Left ventricle myocardium inferior (tissue), 1 donor: Measurements from ENCODE around the gene GALNT11. TPM values are rescaled to one million over a fixed set of nuclear protein-coding genes. Genes with fewer than 3 reads are reported as not detected.

ENCODE experiments used
- DNase-seq: peaks from one replicate; pipeline ENCODE4 v3.0.0-alpha.2; 2020
- H3K27ac ChIP-seq: fragments of 200-600 bp; replicated peaks from 2 replicates; pipeline ENCODE4 v1.8.0; 2021
- H3K27me3 ChIP-seq: fragments of 200-600 bp; 2 replicates; pipeline ENCODE4 v1.8.0; 2021; ENCODE audit warnings: low read depth
- H3K36me3 ChIP-seq: fragments of 200-600 bp; 2 replicates; pipeline ENCODE4 v1.8.0; 2021
- H3K4me1 ChIP-seq: fragments of 200-600 bp; 2 replicates; pipeline ENCODE4 v1.8.0; 2021
- H3K4me3 ChIP-seq: fragments of 200-600 bp; 2 replicates; pipeline ENCODE4 v1.8.0; 2021; ENCODE audit warnings: mild to moderate bottlenecking, moderate library complexity
- H3K9me3 ChIP-seq: fragments of 200-600 bp; replicated peaks from 2 replicates; pipeline ENCODE4 v1.8.0; 2021
- intact Hi-C: fragments of 100-400 bp; cut with micrococcal nuclease; formaldehyde crosslinking; loops from one replicate; pipeline ENCODE4 v1.11.0; 2022
- total RNA-seq: library from RNA; stranded (reverse); fragmentation: NEBNext Ultra II Directional; extraction: Animal tissue kit (Norgen Biotek cat#: 25700); gene quantifications from one replicate; pipeline ENCODE4 v1.2.1, GENCODE V29; 2021
- TF ChIP-seq, protein P1 (sequence below): fragments of 200-600 bp; IDR thresholded peaks from 2 replicates; pipeline ENCODE4 v1.8.0; 2021; ENCODE audit warnings: antibody characterized with exemption, mild to moderate bottlenecking, borderline replicate concordance
- donor health status: DM: no; HTN: yes; CAD: no; lungs with severe emphysema.

GALNT11 gene
- total RNA-seq, 1 donor from 2014 or later, result 18.6 TPM

DNA sequence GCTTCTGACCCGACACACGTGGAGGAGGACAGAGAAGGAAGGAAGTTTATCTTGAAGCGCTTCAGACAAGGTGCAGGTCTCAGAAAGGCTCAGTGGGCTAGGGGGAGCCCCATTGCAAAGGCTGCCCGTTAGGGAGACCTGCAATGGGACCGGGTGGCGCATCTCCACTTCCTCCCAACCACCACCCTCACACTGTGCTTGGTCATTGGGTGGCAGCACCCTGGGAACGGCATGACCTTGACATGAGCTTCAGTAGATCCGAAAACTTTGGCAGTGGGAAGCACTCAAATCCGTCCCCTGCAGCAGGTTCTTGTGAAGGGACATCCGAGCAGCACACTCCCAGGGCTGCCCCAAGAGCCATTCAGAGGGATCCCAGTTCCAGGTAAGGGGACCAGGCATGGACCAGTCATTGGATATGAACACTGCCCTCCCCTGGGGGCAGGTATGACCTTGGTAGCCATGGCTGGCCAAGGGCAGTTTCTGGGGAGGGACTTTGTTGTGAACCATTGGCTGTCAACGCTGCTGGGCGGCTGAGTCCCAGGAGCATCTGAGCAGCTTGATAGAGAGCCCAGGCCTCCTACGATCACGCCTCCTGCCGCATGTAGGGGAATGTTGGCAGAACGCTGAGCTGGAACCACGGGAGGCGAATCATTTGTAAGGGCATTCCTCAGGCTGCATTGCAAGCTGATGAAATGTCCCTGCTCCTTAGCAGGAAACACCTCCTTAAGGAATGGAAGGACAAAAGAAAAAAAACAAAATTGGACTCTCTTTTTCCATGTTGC is 37.5 kb upstream of the GALNT11 start:
- intact Hi-C loops, result no loop called here
- Histone ChIP-seq H3K9me3 (no peaks in the 10 kb centered on the region), H3K27ac (no peak overlapping the region), H3K36me3 (no peaks in the 10 kb centered on the region), H3K4me1 (peaks cover 15% of the 10 kb centered on the region), H3K27me3 (peaks cover 10% of the 10 kb centered on the region), H3K4me3 (no peak overlapping the region)
- DNase-seq, result peak; percentile 35
- TF ChIP-seq, protein P1, sequence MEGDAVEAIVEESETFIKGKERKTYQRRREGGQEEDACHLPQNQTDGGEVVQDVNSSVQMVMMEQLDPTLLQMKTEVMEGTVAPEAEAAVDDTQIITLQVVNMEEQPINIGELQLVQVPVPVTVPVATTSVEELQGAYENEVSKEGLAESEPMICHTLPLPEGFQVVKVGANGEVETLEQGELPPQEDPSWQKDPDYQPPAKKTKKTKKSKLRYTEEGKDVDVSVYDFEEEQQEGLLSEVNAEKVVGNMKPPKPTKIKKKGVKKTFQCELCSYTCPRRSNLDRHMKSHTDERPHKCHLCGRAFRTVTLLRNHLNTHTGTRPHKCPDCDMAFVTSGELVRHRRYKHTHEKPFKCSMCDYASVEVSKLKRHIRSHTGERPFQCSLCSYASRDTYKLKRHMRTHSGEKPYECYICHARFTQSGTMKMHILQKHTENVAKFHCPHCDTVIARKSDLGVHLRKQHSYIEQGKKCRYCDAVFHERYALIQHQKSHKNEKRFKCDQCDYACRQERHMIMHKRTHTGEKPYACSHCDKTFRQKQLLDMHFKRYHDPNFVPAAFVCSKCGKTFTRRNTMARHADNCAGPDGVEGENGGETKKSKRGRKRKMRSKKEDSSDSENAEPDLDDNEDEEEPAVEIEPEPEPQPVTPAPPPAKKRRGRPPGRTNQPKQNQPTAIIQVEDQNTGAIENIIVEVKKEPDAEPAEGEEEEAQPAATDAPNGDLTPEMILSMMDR, result no peak

DNA sequence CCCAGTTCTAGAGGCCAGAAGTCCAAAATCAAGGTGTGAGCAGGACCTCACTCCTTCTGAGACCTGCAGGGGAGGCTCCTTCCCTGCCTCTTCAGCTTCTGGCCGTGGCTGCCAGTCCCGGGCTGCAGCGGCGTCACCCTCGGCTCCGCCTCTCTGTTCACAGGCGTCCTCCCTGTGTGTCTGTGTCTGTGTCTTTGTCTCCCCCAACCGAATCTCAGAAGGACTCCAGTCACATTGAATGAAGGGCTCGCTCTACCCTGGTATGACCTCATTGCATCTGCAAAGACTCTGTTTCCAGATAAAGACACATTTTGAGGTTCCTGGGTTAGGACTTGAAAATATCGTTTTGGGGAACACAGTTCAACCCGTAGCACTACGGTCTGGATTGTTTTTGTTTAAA is 33.1 kb upstream of the GALNT11 start:
- intact Hi-C loops, result no loop called here

DNA sequence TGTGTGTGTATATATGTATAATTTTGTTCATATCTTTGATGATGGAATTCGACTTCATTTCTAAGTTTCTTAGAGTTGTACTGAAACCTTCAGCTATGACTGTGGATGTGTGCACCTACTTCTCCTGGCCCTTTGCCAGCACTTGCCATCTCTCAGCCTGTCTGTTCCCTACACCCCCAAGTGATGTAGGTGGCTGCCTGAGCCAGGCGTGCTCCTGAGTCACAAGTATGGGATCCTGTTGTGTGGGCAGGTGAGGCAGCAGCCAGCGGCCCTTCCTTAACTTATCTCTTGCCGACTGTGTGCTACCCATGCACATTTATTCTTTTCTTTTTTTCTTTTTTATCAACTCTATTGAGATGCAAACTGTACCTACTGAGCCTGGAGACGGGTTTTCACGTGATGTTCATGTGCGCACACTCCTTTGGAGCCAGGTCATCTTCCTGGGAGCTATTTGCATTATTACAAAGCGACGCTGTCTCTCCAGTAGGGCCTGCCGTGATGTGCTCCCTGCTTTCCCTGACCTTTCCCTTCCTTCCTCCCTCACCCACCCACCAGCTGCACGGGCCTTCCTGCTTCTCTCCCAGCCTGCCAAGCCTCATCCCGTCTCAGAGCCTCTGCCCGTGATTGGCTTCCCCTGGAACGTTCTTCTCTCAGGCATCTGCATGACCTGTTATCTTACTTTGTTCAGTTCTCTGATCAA is 31.3 kb upstream of the GALNT11 start:
- Histone ChIP-seq H3K27me3 (peaks cover 20% of the 10 kb centered on the region), H3K4me3 (no peak overlapping the region), H3K4me1 (no peaks in the 10 kb centered on the region), H3K27ac (no peak overlapping the region), H3K9me3 (no peaks in the 10 kb centered on the region), H3K36me3 (no peaks in the 10 kb centered on the region)
- TF ChIP-seq, protein P1, result no peak
- no peak for DNase-seq
- intact Hi-C loops, result no loop called here

More for the DNA sequence above, 33.1 kb upstream of the GALNT11 start:
- Histone ChIP-seq H3K27me3 (peaks cover 20% of the 10 kb centered on the region), H3K9me3 (no peaks in the 10 kb centered on the region), H3K27ac (no peak overlapping the region), H3K4me3 (no peak overlapping the region), H3K4me1 (peaks cover 14% of the 10 kb centered on the region), H3K36me3 (no peaks in the 10 kb centered on the region)
- TF ChIP-seq, protein P1, result peak; percentile 40
- DNase-seq, result peak; percentile 50

DNA sequence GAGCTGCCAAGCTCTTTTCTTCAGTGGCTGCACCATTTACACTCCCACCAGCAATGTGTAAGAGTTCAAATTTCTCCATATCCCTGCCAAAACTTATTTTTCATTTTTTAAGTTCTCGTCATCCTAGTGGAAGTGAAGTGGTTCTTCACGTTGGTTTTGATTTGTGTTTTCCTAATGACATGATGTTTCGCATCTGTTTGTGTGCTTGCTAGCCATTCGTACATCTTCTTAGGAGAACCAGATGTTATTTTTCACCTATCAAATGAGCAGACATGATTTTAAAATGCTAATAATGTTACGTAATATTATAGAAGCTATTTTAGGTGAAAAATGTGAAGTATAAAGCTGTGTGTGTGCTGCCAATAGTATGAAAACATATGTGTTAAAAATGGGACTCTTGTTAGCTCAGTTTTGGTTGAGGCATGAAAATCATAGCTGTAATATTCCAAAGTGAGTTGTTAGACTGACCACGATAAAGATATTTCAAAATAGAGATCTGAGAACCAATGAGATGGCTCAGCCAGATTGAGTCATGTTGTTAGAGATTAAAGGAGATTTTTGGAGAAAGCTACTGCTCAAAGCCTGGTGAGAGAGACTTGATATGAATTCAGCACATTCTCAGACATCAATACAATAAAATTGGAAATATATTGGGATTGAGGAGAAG is 25.9 kb upstream of the GALNT11 start:
- intact Hi-C loops, result no loop called here
- Histone ChIP-seq H3K4me3 (peak overlapping the region; percentile 16), H3K9me3 (no peaks in the 10 kb centered on the region), H3K4me1 (no peaks in the 10 kb centered on the region), H3K27ac (peak overlapping the region; percentile 36), H3K36me3 (no peaks in the 10 kb centered on the region), H3K27me3 (peaks cover 13% of the 10 kb centered on the region)
- DNase-seq, result no peak
- TF ChIP-seq, protein P1, result no peak

DNA sequence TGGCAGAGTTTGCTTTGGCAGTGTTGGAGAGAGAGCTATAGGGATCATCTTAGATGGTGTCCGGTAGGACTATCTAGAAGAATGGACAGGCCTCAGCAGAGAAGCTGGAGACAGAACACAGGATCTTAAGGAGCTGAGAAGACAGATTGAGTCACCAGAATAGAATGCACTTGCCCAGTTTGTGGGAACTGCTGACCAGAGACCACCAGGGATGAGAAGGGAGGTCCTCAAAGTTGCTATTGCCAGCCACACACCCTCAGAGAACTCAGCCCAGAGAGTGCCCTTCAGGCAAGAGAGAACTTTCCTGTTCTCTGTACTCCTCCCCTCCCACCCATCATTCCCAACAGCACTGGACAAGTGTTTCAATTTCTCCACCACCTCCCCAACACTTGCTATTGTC is 25.3 kb upstream of the GALNT11 start:
- DNase-seq, result no peak
- Histone ChIP-seq H3K4me3 (no peak overlapping the region), H3K27me3 (peaks cover 13% of the 10 kb centered on the region), H3K27ac (no peak overlapping the region), H3K9me3 (no peaks in the 10 kb centered on the region), H3K4me1 (no peaks in the 10 kb centered on the region), H3K36me3 (no peaks in the 10 kb centered on the region)
- TF ChIP-seq, protein P1, result no peak
- intact Hi-C loops, result no loop called here
